ENCODE measurements around the gene ANGPTL4. TPM values are rescaled to one million over a fixed set of nuclear protein-coding genes. Genes with fewer than 3 reads are reported as not detected.
A peak's percentile ranks its signal among the peaks of the same experiment; 100 is the strongest.

ANGPTL4 gene
- total and polyA plus RNA-seq, 2 of the 13 experiments (the other 11 are each of a cell fraction or from before 2014, with no cell fraction given) = 0.80 to 21.7 TPM

DNA sequence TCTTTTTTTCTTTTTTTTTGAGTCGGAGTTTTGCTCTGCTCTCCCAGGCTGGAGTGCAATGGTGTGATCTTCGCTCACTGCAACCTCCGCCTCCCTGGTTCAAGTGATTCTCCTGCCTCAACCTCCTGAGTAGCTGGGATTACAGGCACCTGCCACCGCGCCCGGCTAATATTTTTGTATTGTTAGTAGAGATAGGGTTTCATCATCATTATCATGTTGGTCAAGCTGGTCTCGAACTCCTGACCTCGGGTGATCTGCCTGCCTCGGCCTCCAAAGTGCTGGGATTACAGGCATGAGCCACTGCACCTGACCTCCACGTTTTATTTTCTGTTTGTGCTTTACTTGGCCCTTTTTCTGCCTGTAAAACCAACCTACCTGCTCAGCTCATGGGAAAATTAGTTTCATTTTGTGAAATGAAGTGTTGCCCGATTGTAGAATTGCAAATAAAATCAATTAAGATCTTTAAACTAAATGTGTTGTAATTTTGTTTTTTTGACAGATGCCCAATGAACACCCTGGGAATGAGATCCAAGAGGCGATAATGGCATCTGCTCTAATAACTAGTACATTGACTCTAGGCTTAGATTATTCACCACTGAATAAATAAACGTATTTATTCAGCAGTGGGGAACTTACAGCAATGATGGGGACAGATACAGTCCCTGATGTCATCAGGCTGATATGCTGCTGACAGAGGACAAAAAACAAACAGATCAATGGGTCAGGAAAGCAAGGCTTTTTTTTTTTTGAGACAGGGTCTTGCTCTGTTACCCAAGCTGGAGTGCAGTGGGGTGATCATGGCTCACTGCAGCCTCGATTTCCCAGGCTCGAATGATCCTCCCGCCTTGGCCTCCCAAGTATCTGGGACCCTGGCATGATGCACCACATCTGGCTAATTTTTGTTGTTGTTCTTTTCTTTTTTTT is 24.0 kb downstream of the ANGPTL4 start (continued):
- 0 out of 2 replicates have a peak, but pooled peaks have one; percentile 26 for TF ChIP-seq BATF2 (CRISPR knock-in tag; IDR thresholded peaks at IDR 0.05)
- peak; percentile 95 for TF ChIP-seq GATAD2A (CRISPR knock-in tag; IDR thresholded peaks at IDR 0.05)
- no peak for TF ChIP-seq U2AF2 (IDR thresholded peaks at IDR 0.05; ENCODE audit: low read depth, low read length)
- 0 out of 2 replicates have a peak, but pooled peaks have one; percentile 41 for TF ChIP-seq ZNF580 (CRISPR knock-in tag; IDR thresholded peaks at IDR 0.05; ENCODE audit: borderline replicate concordance, low read depth)
- TF ChIP-seq, protein P1, sequence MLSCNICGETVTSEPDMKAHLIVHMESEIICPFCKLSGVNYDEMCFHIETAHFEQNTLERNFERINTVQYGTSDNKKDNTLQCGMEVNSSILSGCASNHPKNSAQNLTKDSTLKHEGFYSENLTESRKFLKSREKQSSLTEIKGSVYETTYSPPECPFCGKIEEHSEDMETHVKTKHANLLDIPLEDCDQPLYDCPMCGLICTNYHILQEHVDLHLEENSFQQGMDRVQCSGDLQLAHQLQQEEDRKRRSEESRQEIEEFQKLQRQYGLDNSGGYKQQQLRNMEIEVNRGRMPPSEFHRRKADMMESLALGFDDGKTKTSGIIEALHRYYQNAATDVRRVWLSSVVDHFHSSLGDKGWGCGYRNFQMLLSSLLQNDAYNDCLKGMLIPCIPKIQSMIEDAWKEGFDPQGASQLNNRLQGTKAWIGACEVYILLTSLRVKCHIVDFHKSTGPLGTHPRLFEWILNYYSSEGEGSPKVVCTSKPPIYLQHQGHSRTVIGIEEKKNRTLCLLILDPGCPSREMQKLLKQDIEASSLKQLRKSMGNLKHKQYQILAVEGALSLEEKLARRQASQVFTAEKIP (CRISPR knock-in tag; IDR thresholded peaks at IDR 0.05; ENCODE audit: borderline replicate concordance) = no peak
- TF ChIP-seq ZNF609 (CRISPR knock-in tag; IDR thresholded peaks at IDR 0.05; ENCODE audit: borderline replicate concordance) = peak; percentile 97
- TF ChIP-seq SOX5 (CRISPR knock-in tag; IDR thresholded peaks at IDR 0.05; ENCODE audit: borderline replicate concordance) = peak; percentile 89
- peak; percentile 61; the same call in 1 of the 2 replicates for TF ChIP-seq ERF (CRISPR knock-in tag; IDR thresholded peaks at IDR 0.05)
- TF ChIP-seq THAP9 (CRISPR knock-in tag; IDR thresholded peaks at IDR 0.05; ENCODE audit: borderline replicate concordance) = no peak; the same call in 1 of the 2 replicates
- TF ChIP-seq CHCHD3 (CRISPR knock-in tag; IDR thresholded peaks at IDR 0.05) = no peak
- TF ChIP-seq GFI1 (CRISPR knock-in tag; IDR thresholded peaks at IDR 0.05; ENCODE audit: borderline replicate concordance) = peak; percentile 59; the same call in 1 of the 2 replicates
- TF ChIP-seq ZSCAN5A (CRISPR knock-in tag; IDR thresholded peaks at IDR 0.05; ENCODE audit: borderline replicate concordance) = 0 out of 2 replicates have a peak, but pooled peaks have one; percentile 23
- TF ChIP-seq SYNCRIP (IDR thresholded peaks at IDR 0.05; ENCODE audit: insufficient read depth, low read depth, low read length) = no peak
